HepG2 (cell line): ENCODE data around the gene PLIN5. TPM values are rescaled to one million over a fixed set of nuclear protein-coding genes. Genes with fewer than 3 reads are reported as not detected.
A peak's percentile ranks its signal among the peaks of the same experiment; 100 is the strongest.

ENCODE experiments used
- ATF2 ChIP-seq: sonication (generic); formaldehyde crosslinking; IDR thresholded peaks from 2 replicates; pipeline ENCODE4 v1.4.0; 2020; ENCODE audit warnings: missing genetic modification reagents
- CSRNP2 ChIP-seq: sonication (generic); formaldehyde crosslinking; conservative IDR thresholded peaks from 2 replicates; pipeline ENCODE4 v1.8.0; 2022; ENCODE audit warnings: low read depth, missing genetic modification reagents
- E2F2 ChIP-seq: sonication (generic); formaldehyde crosslinking; IDR thresholded peaks from 2 replicates; pipeline ENCODE4 v1.4.0; 2020; ENCODE audit warnings: missing genetic modification reagents, borderline replicate concordance
- ELF1 ChIP-seq: sonication (generic); formaldehyde crosslinking; IDR thresholded peaks from 2 replicates; pipeline ENCODE4 v1.4.0; 2020; ENCODE audit warnings: missing genetic modification reagents
- GZF1 ChIP-seq: sonication (generic); formaldehyde crosslinking; IDR thresholded peaks from 2 replicates; pipeline ENCODE4 v1.5.1; 2020; ENCODE audit warnings: mild to moderate bottlenecking, missing genetic modification reagents
- RFXANK ChIP-seq: IDR thresholded peaks from 2 replicates; pipeline ENCODE4 v1.6.1; 2016
- STAT6 ChIP-seq: sonication (generic); formaldehyde crosslinking; IDR thresholded peaks from 2 replicates; pipeline ENCODE4 v1.4.0; 2020; ENCODE audit warnings: missing genetic modification reagents, mild to moderate bottlenecking, borderline replicate concordance
- ZNF124 ChIP-seq: sonication (generic); formaldehyde crosslinking; IDR thresholded peaks from 2 replicates; pipeline ENCODE4 v1.4.0; 2020; ENCODE audit warnings: missing genetic modification reagents
- ZNF326 ChIP-seq: sonication (generic); formaldehyde crosslinking; IDR thresholded peaks from 2 replicates; pipeline ENCODE4 v1.4.0; 2020; ENCODE audit warnings: missing genetic modification reagents, borderline replicate concordance
- ZNF431 ChIP-seq: sonication (generic); formaldehyde crosslinking; IDR thresholded peaks from 2 replicates; pipeline ENCODE4 v1.9.0; 2022; ENCODE audit warnings: missing genetic modification reagents, low read depth, mild to moderate bottlenecking, borderline replicate concordance
- polyA plus RNA-seq, 8 experiments: library from polyadenylated mRNA; depleted of rRNA in 3 of 8; stranded (reverse) in 7 of 8; unstranded in 1 of 8; fragments of >200 nt; fragmentation: Illumina TruSeq in 4 of 8; extraction: Trizol in 4 of 8; gene quantifications; 2 replicates each; pipeline versions ENCODE4 v1.2.1 to v1.2.3, GENCODE V29; 2011 to 2016; ENCODE audit warnings: low read depth in 4 of 8, missing spikeins in 1 of 8, mixed read lengths in 1 of 8; ENCODE audit not compliant: insufficient read depth in 1 of 8
- total RNA-seq, 5 experiments: library from RNA; depleted of rRNA; stranded (reverse); fragments of >200 nt; fragmentation: Illumina TruSeq; extraction: Trizol; gene quantifications; 2 replicates each; pipeline ENCODE4 v1.2.3, GENCODE V29; 2016; ENCODE audit warnings: low read depth in 1 of 5
- TF ChIP-seq, protein P1 (sequence below): sonication (generic); formaldehyde crosslinking; IDR thresholded peaks from 2 replicates; pipeline ENCODE4 v1.4.0; 2020; ENCODE audit warnings: mild to moderate bottlenecking, missing genetic modification reagents
- TF ChIP-seq, protein P2 (sequence below): sonication (generic); formaldehyde crosslinking; IDR thresholded peaks from 2 replicates; pipeline ENCODE4 v1.5.0; 2020; ENCODE audit warnings: mild to moderate bottlenecking, missing genetic modification reagents, borderline replicate concordance
- TF ChIP-seq, protein P3 (sequence below): sonication (generic); formaldehyde crosslinking; IDR thresholded peaks from 2 replicates; pipeline ENCODE4 v1.8.0; 2022; ENCODE audit warnings: low read depth, missing genetic modification reagents
- TF ChIP-seq, protein P4 (sequence below): sonication (generic); formaldehyde crosslinking; IDR thresholded peaks from 2 replicates; pipeline ENCODE4 v1.4.0; 2020; ENCODE audit warnings: mild to moderate bottlenecking, missing genetic modification reagents

PLIN5 gene
- total and polyA plus RNA-seq, 2 of the 13 experiments (the other 11 are each of a cell fraction or from before 2014, with no cell fraction given): 1.8 to 4.8 TPM

DNA sequence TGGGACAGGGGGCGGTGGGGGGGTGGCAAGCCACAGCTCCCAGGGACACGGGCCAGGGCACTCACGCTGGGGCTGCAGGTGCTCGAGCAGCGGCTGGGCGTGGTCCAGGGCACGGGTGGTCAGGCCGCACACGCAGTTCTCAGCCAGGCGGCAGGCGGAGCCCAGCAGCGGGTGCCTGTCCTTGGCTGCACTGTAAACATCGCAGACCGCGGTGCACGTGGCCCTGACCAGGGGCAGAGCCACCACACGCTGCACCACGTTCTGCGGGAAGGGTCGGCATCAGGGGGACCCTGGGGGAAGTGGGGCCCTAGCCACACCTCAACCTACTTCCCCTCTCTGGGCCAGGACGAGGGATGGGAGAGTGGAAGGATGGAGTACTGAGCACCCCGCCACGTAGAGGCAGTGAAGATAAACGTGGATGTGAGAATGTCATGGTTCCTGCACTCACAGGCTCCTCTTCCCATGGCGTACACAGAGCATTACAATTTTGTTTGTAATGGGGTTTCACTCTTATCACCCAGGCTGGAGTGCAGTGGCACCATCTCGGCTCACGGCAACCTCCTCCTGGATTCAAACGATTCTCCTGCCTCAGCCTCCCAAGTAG lies 3.4 kb downstream of the PLIN5 start (continued):
- no peak for TF ChIP-seq E2F2 (CRISPR knock-in tag)
- no peak for TF ChIP-seq ZNF326
- TF ChIP-seq, protein P1, sequence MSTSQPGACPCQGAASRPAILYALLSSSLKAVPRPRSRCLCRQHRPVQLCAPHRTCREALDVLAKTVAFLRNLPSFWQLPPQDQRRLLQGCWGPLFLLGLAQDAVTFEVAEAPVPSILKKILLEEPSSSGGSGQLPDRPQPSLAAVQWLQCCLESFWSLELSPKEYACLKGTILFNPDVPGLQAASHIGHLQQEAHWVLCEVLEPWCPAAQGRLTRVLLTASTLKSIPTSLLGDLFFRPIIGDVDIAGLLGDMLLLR (CRISPR knock-in tag): peak; percentile 89
- TF ChIP-seq ZNF431 (CRISPR knock-in tag): no peak
- TF ChIP-seq, protein P2, sequence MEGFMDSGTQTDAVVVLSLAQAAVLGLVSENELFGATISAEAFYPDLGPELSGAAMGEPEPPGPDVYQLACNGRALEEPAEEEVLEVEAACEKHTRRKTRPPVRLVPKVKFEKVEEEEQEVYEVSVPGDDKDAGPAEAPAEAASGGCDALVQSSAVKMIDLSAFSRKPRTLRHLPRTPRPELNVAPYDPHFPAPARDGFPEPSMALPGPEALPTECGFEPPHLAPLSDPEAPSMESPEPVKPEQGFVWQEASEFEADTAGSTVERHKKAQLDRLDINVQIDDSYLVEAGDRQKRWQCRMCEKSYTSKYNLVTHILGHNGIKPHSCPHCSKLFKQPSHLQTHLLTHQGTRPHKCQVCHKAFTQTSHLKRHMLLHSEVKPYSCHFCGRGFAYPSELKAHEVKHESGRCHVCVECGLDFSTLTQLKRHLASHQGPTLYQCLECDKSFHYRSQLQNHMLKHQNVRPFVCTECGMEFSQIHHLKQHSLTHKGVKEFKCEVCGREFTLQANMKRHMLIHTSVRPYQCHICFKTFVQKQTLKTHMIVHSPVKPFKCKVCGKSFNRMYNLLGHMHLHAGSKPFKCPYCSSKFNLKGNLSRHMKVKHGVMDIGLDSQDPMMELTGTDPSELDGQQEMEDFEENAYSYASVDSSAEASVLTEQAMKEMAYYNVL (CRISPR knock-in tag): 0 out of 2 replicates have a peak, but pooled peaks have one; percentile 52
- no peak for TF ChIP-seq GZF1 (CRISPR knock-in tag)
- TF ChIP-seq CSRNP2: no peak
- no peak; the same call in 1 of the 2 replicates for TF ChIP-seq ATF2
- TF ChIP-seq ZNF124 (CRISPR knock-in tag): 0 out of 2 replicates have a peak, but pooled peaks have one; percentile 47
- TF ChIP-seq, protein P3, sequence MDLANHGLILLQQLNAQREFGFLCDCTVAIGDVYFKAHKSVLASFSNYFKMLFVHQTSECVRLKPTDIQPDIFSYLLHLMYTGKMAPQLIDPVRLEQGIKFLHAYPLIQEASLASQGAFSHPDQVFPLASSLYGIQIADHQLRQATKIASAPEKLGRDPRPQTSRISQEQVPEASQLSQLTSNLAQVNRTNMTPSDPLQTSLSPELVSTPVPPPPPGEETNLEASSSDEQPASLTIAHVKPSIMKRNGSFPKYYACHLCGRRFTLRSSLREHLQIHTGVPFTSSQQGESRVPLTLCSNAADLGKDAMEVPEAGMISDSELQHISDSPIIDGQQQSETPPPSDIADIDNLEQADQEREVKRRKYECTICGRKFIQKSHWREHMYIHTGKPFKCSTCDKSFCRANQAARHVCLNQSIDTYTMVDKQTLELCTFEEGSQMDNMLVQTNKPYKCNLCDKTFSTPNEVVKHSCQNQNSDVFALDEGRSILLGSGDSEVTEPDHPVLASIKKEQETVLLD (CRISPR knock-in tag): no peak
- TF ChIP-seq RFXANK: no peak
- TF ChIP-seq, protein P4, sequence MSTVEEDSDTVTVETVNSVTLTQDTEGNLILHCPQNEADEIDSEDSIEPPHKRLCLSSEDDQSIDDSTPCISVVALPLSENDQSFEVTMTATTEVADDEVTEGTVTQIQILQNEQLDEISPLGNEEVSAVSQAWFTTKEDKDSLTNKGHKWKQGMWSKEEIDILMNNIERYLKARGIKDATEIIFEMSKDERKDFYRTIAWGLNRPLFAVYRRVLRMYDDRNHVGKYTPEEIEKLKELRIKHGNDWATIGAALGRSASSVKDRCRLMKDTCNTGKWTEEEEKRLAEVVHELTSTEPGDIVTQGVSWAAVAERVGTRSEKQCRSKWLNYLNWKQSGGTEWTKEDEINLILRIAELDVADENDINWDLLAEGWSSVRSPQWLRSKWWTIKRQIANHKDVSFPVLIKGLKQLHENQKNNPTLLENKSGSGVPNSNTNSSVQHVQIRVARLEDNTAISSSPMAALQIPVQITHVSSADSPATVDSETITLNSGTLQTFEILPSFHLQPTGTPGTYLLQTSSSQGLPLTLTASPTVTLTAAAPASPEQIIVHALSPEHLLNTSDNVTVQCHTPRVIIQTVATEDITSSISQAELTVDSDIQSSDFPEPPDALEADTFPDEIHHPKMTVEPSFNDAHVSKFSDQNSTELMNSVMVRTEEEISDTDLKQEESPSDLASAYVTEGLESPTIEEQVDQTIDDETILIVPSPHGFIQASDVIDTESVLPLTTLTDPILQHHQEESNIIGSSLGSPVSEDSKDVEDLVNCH (CRISPR knock-in tag): no peak
- no peak for TF ChIP-seq ELF1 (CRISPR knock-in tag)
- TF ChIP-seq STAT6 (CRISPR knock-in tag): no peak
